Measurements from ENCODE around the gene APOL3.

GRCh38 chr22:36148411-36148810 lies 12.1 kb downstream of the APOL3 start:
- TF ChIP-seq CTCF (IDR thresholded peaks at IDR 0.05), result no peak
- no peak for TF ChIP-seq ZFX (IDR thresholded peaks at IDR 0.05; ENCODE audit: borderline replicate concordance)

All from 22Rv1 (cell line).